HG03439 (cell line): Measurements from ENCODE around the gene SPDYA.
A peak's percentile ranks its signal among the peaks of the same experiment; 100 is the strongest.

Source experiments
- ATAC-seq: cut with Tn5 transposase; IDR thresholded peaks from one replicate; pipeline ENCODE4 v1.9.1; 2021; ENCODE audit warnings: mild to moderate bottlenecking, moderate library complexity; ENCODE audit not compliant: unreplicated experiment

The SPDYA gene

DNA sequence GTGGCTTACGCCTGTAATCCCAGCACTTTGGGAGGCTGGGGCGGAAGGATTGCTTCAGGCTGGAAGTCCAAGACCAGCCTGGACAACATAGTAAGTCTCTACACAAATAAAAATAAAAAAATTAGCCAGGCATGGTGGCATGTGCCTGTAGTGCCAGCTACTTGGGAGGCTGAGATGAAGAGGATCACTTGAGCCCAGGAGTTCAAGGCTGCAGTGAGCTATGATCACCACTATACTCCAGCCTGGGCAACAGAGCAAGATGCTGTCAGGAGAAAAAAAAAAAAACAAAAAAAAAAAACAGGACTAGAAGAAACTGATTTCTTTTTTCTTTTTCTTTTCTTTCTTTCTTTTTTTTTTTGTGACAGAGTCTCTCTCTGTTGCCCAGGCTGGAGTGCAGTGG, 13.6 kb downstream of the SPDYA start:
- ATAC-seq, result no peak

DNA sequence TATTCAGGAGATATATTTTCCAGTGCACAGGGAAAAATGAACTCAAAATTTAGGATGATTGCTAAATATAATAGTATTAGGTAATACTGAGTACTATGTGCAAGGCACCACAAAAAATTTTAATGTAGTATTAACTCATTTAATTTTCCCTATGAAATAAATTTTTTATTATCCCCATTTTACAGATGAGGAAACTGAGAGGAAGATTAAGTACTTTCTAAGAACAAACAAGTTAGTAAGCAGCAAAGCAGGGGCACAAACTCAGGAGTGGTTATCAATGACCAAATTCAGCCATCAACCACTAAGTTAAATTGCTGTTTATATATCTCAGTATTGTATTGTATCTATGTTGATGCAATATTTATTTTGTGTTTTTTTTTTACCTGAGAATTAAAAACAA, 14.2 kb downstream of the SPDYA start:
- no peak for ATAC-seq

- no peak for ATAC-seq
Measured at GRCh38 chr2:28828382-28828781, 17.7 kb downstream of the SPDYA start.

- no peak for ATAC-seq
Measured at GRCh38 chr2:28833740-28834470, 23.3 kb downstream of the SPDYA start.

DNA sequence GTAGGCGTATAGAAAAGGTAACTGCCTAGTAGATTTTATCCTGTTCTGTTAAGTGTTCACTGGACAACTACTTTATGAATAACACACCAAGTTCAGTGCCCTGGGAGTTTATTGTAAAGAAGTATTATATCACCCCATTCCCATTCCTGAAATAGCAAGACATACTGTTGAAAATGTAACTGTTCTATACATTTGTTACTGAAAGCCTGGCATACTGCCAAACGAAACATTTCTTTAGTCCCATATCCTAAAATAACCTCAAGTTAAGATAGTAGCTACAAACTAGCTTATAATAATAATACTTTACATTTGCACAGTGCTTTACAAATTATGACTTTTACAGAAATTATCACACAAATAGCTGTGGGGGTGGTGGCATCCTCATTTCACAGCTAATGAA, 25.1 kb downstream of the SPDYA start:
- ATAC-seq, result no peak

DNA sequence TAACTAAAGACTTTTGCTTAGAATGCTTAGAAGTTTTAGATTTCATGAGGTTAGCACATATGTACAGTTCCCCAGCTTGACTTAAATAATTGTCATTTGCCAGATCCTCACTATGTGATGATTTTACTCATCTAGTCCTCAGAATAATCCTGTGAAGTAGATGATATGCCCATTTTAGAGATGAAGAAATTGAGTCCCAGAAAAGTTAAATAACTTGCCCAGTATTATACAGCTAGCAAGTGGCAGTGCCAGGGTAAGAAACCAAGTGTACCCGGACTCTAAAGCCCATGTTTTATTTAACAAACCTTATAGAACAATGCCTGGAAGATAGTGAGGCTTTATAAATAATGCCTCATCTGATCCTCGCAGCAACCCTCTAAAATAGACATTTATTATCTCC, 28.3 kb downstream of the SPDYA start:
- ATAC-seq, result no peak

- no peak for ATAC-seq
Measured at GRCh38 chr2:28842042-28842441, 31.4 kb downstream of the SPDYA start.

- ATAC-seq, result no peak
Measured at GRCh38 chr2:28855193-28855592, 44.6 kb downstream of the SPDYA start.

- no peak for ATAC-seq
Measured at GRCh38 chr2:28855977-28856376, 45.3 kb downstream of the SPDYA start.

GRCh38 chr2:28868611-28869010, 58.0 kb downstream of the SPDYA start:
- no peak for ATAC-seq

DNA sequence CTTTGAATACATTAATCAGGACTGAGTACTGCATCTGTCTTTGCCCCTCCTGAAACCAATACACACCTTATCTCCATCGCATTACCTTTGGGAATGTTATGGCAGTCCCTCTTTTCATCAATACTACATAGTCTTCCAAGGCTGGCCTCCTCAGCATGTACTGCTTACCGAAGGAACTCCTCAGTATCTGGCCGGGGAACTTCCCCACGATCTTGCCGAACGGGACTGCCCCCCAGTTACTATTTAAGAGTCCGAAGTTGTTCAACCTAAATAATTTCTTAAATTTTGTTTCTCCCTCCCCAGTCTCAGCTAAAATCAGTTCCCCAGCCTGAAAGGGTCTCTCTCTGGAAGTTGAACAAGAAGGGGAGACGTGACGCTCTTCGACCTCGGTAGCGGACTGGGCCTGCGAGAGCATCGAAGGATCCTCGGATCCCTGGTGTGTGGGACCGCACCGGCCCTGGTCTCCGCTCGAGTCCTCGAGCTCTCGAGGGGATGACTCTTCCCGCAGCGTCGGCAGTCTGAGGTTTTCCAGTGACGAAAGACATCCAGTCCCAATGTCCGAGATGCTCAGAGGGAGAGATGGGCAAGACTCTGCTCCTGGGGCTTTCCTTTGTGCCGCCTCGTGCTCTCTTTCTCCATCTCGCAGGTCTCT, 59.0 kb downstream of the SPDYA start:
- ATAC-seq, result peak; percentile 19

DNA sequence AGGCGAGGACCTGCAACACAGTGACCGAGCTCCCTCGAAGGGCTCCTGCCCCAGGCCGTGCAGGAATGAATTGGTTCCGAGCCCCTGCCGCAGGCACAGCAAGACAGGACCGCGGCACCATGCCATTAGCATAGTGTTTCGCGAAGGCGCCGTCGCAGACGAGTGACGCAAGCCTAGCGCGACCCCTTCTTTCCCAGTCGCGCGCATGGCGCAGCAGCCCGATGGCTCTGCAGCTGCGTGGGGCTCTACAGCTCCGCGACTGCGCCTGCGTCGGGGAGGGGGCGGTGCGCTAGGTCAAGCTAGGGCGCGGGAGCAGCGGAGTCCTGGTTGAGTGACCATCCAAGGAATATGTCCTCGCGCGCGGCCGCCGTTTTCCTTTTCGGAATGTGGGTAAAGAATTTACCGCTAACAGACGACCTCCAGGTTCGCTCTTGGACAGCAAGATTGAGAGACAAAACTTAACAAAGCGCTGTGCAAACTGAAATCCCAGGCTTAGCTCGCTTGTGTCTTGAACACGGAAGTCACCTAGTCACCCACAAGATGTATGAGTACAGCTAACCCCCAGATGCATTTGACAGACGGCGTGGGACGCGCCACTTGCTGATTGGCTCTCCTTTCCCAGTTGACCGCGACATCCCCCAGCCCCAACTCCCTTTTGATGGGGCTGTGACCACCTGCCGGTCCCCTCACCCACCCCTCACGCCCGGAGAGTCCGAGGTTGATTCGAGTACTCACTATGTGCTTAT, 59.7 kb downstream of the SPDYA start, which contains the start of gene TRMT61B:
Gene TRMT61B, minus strand, starts transcription at position 164 of the 746 bp plus-strand sequence. Its CDS starts 32 bp downstream, at position 132.
- peak; percentile 97 for ATAC-seq

DNA sequence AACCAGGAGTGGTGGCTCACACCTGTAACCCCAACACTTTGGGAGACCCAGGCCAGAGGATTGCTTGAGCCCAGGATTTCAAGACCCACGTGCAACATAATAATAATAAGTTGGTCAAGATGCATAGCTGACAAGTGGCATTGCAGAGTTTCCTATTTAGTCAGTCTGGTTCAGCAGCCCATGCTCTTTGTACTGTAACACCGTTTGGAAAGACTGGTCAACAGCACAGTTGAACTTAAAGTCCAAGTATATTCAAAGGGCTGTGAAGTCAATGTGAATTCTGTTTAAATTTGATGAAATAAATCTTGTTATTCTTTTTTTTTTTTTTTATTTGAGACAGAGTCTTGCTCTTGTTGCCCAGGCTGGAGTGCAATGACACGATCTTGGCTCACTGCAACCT, 61.0 kb downstream of the SPDYA start:
- no peak for ATAC-seq

GRCh38 chr2:28880193-28880592, 69.6 kb downstream of the SPDYA start:
- no peak for ATAC-seq

- ATAC-seq, result no peak
Measured at GRCh38 chr2:28893488-28893887, 82.9 kb downstream of the SPDYA start.

GRCh38 chr2:28894470-28895188, 84.0 kb downstream of the SPDYA start, which contains the start of gene WDR43:
Gene WDR43, plus strand, starts transcription at chr2:28894667. Its CDS starts 32 bp downstream, at chr2:28894699.
- ATAC-seq, result peak; percentile 82

DNA sequence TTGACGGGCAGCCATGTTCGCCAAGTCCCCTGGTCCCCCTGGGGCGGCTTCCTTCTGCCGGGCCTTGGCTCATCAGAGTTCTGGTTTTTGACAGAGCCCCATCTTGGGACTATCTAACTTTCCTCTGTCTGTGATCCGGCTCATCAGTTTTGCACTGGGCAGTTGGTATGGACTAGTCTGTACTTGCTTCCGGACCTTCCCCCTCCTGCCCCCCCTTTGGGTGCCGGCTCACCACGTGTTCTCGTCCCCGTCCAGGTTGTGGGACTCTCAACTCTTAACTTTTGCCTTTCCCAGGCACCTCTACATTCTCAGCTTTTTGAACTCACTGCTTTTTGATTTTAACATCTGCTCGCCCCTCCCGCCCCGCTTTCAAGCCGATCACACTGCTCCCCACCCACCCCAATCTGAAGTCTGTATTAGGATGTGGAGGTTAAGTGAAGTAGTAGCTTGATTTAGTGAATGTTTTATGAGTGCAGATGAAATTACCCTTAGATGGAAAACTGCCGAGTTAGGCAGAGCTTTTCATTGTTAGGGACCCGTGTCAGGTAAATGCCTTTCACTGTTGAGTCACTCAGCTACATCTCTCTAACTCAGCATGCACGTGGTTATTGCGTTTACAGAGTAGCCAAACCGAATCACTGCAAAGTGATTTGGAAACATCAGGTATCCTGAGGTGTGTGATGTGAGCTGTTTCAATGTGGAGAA, 84.7 kb downstream of the SPDYA start:
- ATAC-seq, result peak; percentile 26

DNA sequence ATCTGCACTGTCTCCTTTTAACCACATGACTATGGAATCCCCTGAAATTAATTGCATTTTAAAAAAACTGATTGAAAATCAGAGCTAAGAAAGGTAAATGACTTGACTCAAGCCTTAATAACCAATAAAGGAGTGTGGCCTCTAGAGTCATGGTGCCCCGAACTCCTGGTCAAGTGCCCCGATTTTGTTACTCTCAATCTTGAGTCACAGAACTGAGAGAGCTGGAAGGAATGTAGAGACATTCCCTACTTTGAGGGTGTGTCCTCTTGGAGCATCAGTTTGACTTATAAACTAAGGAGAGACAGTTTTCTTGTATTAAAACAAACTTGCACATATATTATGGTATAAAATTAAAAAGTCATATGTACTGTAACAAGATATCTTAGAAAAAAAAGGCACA, 86.3 kb downstream of the SPDYA start:
- no peak for ATAC-seq

DNA sequence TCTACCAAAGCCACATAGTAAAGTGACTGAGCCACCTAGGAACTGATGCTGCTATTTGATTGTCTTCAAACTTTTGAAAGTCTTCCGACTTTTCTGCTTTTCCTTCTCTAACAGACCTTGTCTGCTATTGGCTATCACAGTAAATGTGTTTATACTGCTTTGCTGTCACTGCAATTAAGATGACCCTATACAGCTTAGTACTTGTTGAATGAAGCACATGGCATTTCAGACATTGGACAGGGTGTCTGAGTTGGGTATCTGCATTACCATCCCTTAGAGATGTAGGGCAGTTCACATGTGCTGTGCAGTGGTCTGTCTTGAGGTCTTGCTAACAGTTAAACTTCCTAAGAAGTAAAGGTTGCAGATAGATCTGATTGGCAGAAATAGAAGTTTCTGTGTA, 87.4 kb downstream of the SPDYA start:
- no peak for ATAC-seq
